GM23338 (cell line): ENCODE data around the gene PDE6A. TPM values are rescaled to one million over a fixed set of nuclear protein-coding genes. Genes with fewer than 3 reads are reported as not detected.

Experiments
- ATAC-seq: fragments of 200-7000 bp; cut with Tn5 transposase; 3 replicates; pipeline ENCODE4 v1.9.1; 2020
- DNase-seq: peaks from one replicate; pipeline ENCODE4 v3.0.0-alpha.2; 2015; ENCODE audit warnings: low spot score
- H2AFZ ChIP-seq: fragments of 200-600 bp; sonication (generic); 2 replicates; pipeline ENCODE4 v1.8.0; 2016; ENCODE audit warnings: antibody characterized with exemption, mild to moderate bottlenecking, moderate library complexity
- H3F3A ChIP-seq: fragments of 200-600 bp; sonication (generic); replicated peaks from 2 replicates; pipeline ENCODE4 v1.8.0; 2017; ENCODE audit warnings: antibody characterized with exemption, mixed run types, low read depth
- H3K27ac ChIP-seq: fragments of 200-600 bp; sonication (generic); 2 replicates; pipeline ENCODE4 v1.6.1; 2016; ENCODE audit warnings: low read depth
- H3K27me3 ChIP-seq: fragments of 200-600 bp; sonication (generic); 2 replicates; pipeline ENCODE4 v1.8.0; 2016; ENCODE audit warnings: mild to moderate bottlenecking, mixed run types, moderate library complexity; ENCODE audit not compliant: insufficient read depth
- H3K36me3 ChIP-seq: fragments of 200-600 bp; sonication (generic); 2 replicates; pipeline ENCODE4 v1.8.0; 2016; ENCODE audit warnings: mild to moderate bottlenecking; ENCODE audit not compliant: insufficient read depth
- H3K4me1 ChIP-seq: fragments of 200-600 bp; sonication (generic); 2 replicates; pipeline ENCODE4 v1.8.0; 2016; ENCODE audit warnings: mild to moderate bottlenecking, moderate library complexity; ENCODE audit not compliant: insufficient read depth
- H3K4me2 ChIP-seq: fragments of 200-600 bp; sonication (generic); 2 replicates; pipeline ENCODE4 v1.7.1; 2017; ENCODE audit warnings: mixed run types
- H3K4me3 ChIP-seq: fragments of 200-600 bp; sonication (generic); 2 replicates; pipeline ENCODE4 v1.6.1; 2016; ENCODE audit warnings: mixed run types
- H3K79me2 ChIP-seq: fragments of 200-600 bp; sonication (generic); replicated peaks from 2 replicates; pipeline ENCODE4 v1.8.0; 2017; ENCODE audit warnings: mild to moderate bottlenecking; ENCODE audit not compliant: insufficient read depth
- H3K9me2 ChIP-seq: fragments of 200-600 bp; sonication (generic); 2 replicates; pipeline ENCODE4 v1.8.0; 2017; ENCODE audit not compliant: insufficient read depth
- H4K20me1 ChIP-seq: fragments of 200-600 bp; sonication (generic); replicated peaks from 2 replicates; pipeline ENCODE4 v1.8.0; 2017; ENCODE audit warnings: mild to moderate bottlenecking; ENCODE audit not compliant: insufficient read depth
- H3K27ac Mint-ChIP-seq: 2 replicates; pipeline ENCODE4 v1.8.0; 2020; ENCODE audit warnings: inconsistent platforms, mild to moderate bottlenecking, moderate library complexity, mixed read lengths
- H3K27me3 Mint-ChIP-seq: 3 replicates; pipeline ENCODE4 v1.8.0; 2022; ENCODE audit warnings: low read depth, mild to moderate bottlenecking, moderate library complexity, mixed read lengths, inconsistent platforms; ENCODE audit not compliant: insufficient read depth, poor library complexity
- H3K36me3 Mint-ChIP-seq: 3 replicates; pipeline ENCODE4 v1.8.0; 2021; ENCODE audit warnings: low read depth, mild to moderate bottlenecking, inconsistent platforms, moderate library complexity, mixed read lengths
- H3K4me1 Mint-ChIP-seq: 3 replicates; pipeline ENCODE4 v1.8.0; 2020; ENCODE audit warnings: mild to moderate bottlenecking, inconsistent platforms, mixed read lengths
- H3K4me3 Mint-ChIP-seq: 3 replicates; pipeline ENCODE4 v1.8.0; 2021; ENCODE audit warnings: moderate library complexity, mild to moderate bottlenecking, inconsistent platforms, mixed read lengths
- H3K9me3 Mint-ChIP-seq: 3 replicates; pipeline ENCODE4 v1.8.0; 2020; ENCODE audit warnings: moderate library complexity, mild to moderate bottlenecking, inconsistent platforms, mixed read lengths
- CREB1 ChIP-seq: fragments of 250-450 bp; sonication (Bioruptor Pico); IDR thresholded peaks from 2 replicates; pipeline ENCODE4 v1.5.0; 2020; ENCODE audit warnings: low read depth, mild to moderate bottlenecking, moderate library complexity
- CTCF ChIP-seq, 2 experiments: fragments of 200-600 bp in 1 of 2; sonication (generic) in 1 of 2; conservative IDR thresholded peaks; 2 replicates each; pipeline versions ENCODE4 v1.5.1 to v1.6.1; 2016 to 2017; ENCODE audit warnings: antibody characterized with exemption in 2 of 2, low read depth in 2 of 2, mild to moderate bottlenecking in 2 of 2, moderate library complexity in 1 of 2
- ETS1 ChIP-seq: IDR thresholded peaks from 2 replicates; pipeline ENCODE4 v1.6.1; 2016; ENCODE audit warnings: antibody characterized with exemption
- EZH2 ChIP-seq: fragments of 200-600 bp; sonication (generic); IDR thresholded peaks from one replicate; pipeline ENCODE4 v1.8.0; 2017; ENCODE audit warnings: antibody characterized with exemption, mild to moderate bottlenecking, low read depth; ENCODE audit not compliant: unreplicated experiment
- EZH2phosphoT487 ChIP-seq: fragments of 200-600 bp; sonication (generic); IDR thresholded peaks from one replicate; pipeline ENCODE4 v1.8.1; 2018; ENCODE audit warnings: antibody characterized with exemption; ENCODE audit not compliant: unreplicated experiment
- JUNB ChIP-seq: IDR thresholded peaks from one replicate; pipeline ENCODE4 v1.6.1; 2016; ENCODE audit warnings: antibody characterized with exemption; ENCODE audit not compliant: unreplicated experiment
- NANOG ChIP-seq: IDR thresholded peaks from 2 replicates; pipeline ENCODE4 v1.6.1; 2016; ENCODE audit warnings: antibody characterized with exemption, borderline replicate concordance
- POLR2AphosphoS5 ChIP-seq: IDR thresholded peaks from 2 replicates; pipeline ENCODE4 v1.6.1; 2016; ENCODE audit warnings: antibody characterized with exemption, low read depth
- REST ChIP-seq: IDR thresholded peaks from one replicate; pipeline ENCODE4 v1.6.1; 2018; ENCODE audit warnings: antibody characterized with exemption; ENCODE audit not compliant: unreplicated experiment
- STAT1 ChIP-seq: IDR thresholded peaks from one replicate; pipeline ENCODE4 v1.6.1; 2016; ENCODE audit warnings: antibody characterized with exemption; ENCODE audit not compliant: unreplicated experiment
- ZNF114 ChIP-seq: fragments of 250-450 bp; sonication (Bioruptor Pico); IDR thresholded peaks from 2 replicates; pipeline ENCODE4 v1.5.0; 2020; ENCODE audit warnings: mild to moderate bottlenecking, moderate library complexity
- ZNF331 ChIP-seq: fragments of 250-450 bp; sonication (Bioruptor Pico); IDR thresholded peaks from 2 replicates; pipeline ENCODE4 v1.5.0; 2020; ENCODE audit warnings: low read depth, mild to moderate bottlenecking, moderate library complexity
- polyA plus RNA-seq: library from polyadenylated mRNA; unstranded; fragments of >200 nt; fragmentation: Nextera tagmentation; extraction: Ambion mirVana; gene quantifications from 2 replicates; pipeline ENCODE4 v1.2.1, GENCODE V29; 2016
- total RNA-seq: library from RNA; depleted of rRNA; stranded (reverse); fragments of >200 nt; shearing (Covaris generic); gene quantifications from 2 replicates; pipeline ENCODE4 v1.2.3, GENCODE V29; 2014

The PDE6A gene
- total and polyA plus RNA-seq, 2 experiments from 2014 or later: 0.08 TPM; not detected in 1

- DNase-seq (no peak), ATAC-seq (no peak)
- Mint-ChIP-seq H3K9me3 (no peaks in the 10 kb centered on the region; the same call in 2 of the 3 replicates), H3K36me3 (0 out of 3 replicates have a peak, but pooled peaks cover 3% of the 10 kb centered on the region), H3K27me3 (peaks cover 5% of the 10 kb centered on the region), H3K4me1 (peaks cover 24% of the 10 kb centered on the region), H3K4me3 (no peak overlapping the region), H3K27ac (peak overlapping the region; percentile 77)
- H3K9me2 ChIP-seq: no peaks in the 10 kb centered on the region
- no peaks in the 10 kb centered on the region for H3K27me3 ChIP-seq
- TF ChIP-seq POLR2AphosphoS5 (no peak), ETS1 (no peak)
- H3K36me3 ChIP-seq: 0 out of 2 replicates have a peak, but pooled peaks cover 3% of the 10 kb centered on the region
- no peak overlapping the region for H3K27ac ChIP-seq
- H3K4me3 ChIP-seq: no peak overlapping the region
- H3K4me1 ChIP-seq: peaks cover 8% of the 10 kb centered on the region
- H4K20me1 ChIP-seq: peaks cover 5% of the 10 kb centered on the region; the same call in 1 of the 2 replicates
- no peaks in the 10 kb centered on the region; the same call in none of the 2 replicates for H3K79me2 ChIP-seq
- no peak overlapping the region for H3K4me2 ChIP-seq
- H3F3A ChIP-seq: no peaks in the 10 kb centered on the region
- no peak overlapping the region for H2AFZ ChIP-seq
Observed at GRCh38 chr5:149820012-149820411, 124.6 kb downstream of the PDE6A start.

- H3K4me1 Mint-ChIP-seq: peaks cover 27% of the 10 kb centered on the region
- no peaks in the 10 kb centered on the region for H3K9me2 ChIP-seq
- no peak for ATAC-seq
- H3K27me3 Mint-ChIP-seq: peaks cover 5% of the 10 kb centered on the region
- H3K27ac Mint-ChIP-seq: no peak overlapping the region
- peaks cover 3% of the 10 kb centered on the region for H3K79me2 ChIP-seq
- H3K36me3 ChIP-seq: 0 out of 2 replicates have a peak, but pooled peaks cover 3% of the 10 kb centered on the region
- H4K20me1 ChIP-seq: peaks cover 5% of the 10 kb centered on the region; the same call in 1 of the 2 replicates
- no peak overlapping the region for H3K4me3 ChIP-seq
- H3K4me2 ChIP-seq: no peak overlapping the region
- H2AFZ ChIP-seq: no peak overlapping the region
- H3K4me1 ChIP-seq: peaks cover 8% of the 10 kb centered on the region
- no peaks in the 10 kb centered on the region for H3K27me3 ChIP-seq
- DNase-seq: no peak
- H3K36me3 Mint-ChIP-seq: 0 out of 3 replicates have a peak, but pooled peaks cover 3% of the 10 kb centered on the region
- H3K4me3 Mint-ChIP-seq: no peak overlapping the region
- no peaks in the 10 kb centered on the region for H3F3A ChIP-seq
- no peak overlapping the region for H3K27ac ChIP-seq
- no peaks in the 10 kb centered on the region; the same call in 2 of the 3 replicates for H3K9me3 Mint-ChIP-seq
- no peak for TF ChIP-seq CREB1 (CRISPR knock-in tag)
- TF ChIP-seq JUNB: no peak
- TF ChIP-seq NANOG: no peak
- TF ChIP-seq ETS1: no peak
- no peak for TF ChIP-seq REST
- no peak for TF ChIP-seq STAT1
- TF ChIP-seq EZH2phosphoT487: no peak
- TF ChIP-seq CTCF (conservative IDR thresholded peaks at IDR 0.05; ENCODE audit: low read depth in 2 of 2): no peak
- TF ChIP-seq ZNF114 (CRISPR knock-in tag): no peak
- TF ChIP-seq EZH2: no peak
- TF ChIP-seq POLR2AphosphoS5: no peak
- TF ChIP-seq ZNF331 (CRISPR knock-in tag): no peak
Observed at GRCh38 chr5:149818116-149818515, 126.5 kb downstream of the PDE6A start.
